Liver (tissue), 9 donors: Measurements from ENCODE around the gene NFATC1. TPM values are rescaled to one million over a fixed set of nuclear protein-coding genes. Genes with fewer than 3 reads are reported as not detected.

Experiments
- DNase-seq: peaks from one replicate; pipeline ENCODE4 v3.0.0-alpha.2; 2017; ENCODE audit warnings: low spot score
- H3K27ac ChIP-seq, 2 donors: one replicate each; pipeline ENCODE4 v1.7.0; 2013; ENCODE audit warnings: inconsistent platforms in 2 of 2, low read length in 2 of 2, control low read depth in 1 of 2, low read depth in 1 of 2, mild to moderate bottlenecking in 1 of 2
- H3K27me3 ChIP-seq, 4 donors: one replicate each; pipeline versions ENCODE4 v1.6.1 to v1.7.0; 2013; ENCODE audit warnings: low read length in 3 of 4, inconsistent platforms in 1 of 4, mild to moderate bottlenecking in 1 of 4, moderate library complexity in 1 of 4; ENCODE audit not compliant: control insufficient read depth in 4 of 4, insufficient read depth in 4 of 4
- H3K36me3 ChIP-seq, 4 donors: one replicate each; pipeline versions ENCODE4 v1.6.1 to v1.7.0; 2013; ENCODE audit warnings: low read length in 3 of 4, mild to moderate bottlenecking in 3 of 4, low read depth in 1 of 4, moderate library complexity in 1 of 4; ENCODE audit not compliant: control insufficient read depth in 4 of 4, insufficient read depth in 3 of 4
- H3K4me1 ChIP-seq, 4 donors: one replicate each; pipeline versions ENCODE4 v1.6.1 to v1.7.0; 2013; ENCODE audit warnings: low read length in 3 of 4, mild to moderate bottlenecking in 3 of 4, moderate library complexity in 1 of 4; ENCODE audit not compliant: control insufficient read depth in 4 of 4, insufficient read depth in 4 of 4
- H3K4me3 ChIP-seq, 3 donors: one replicate each; pipeline versions ENCODE4 v1.6.1 to v1.7.0; 2013; ENCODE audit warnings: low read length in 3 of 3, control low read depth in 1 of 3, low read depth in 1 of 3, mild to moderate bottlenecking in 1 of 3
- H3K9ac ChIP-seq, 2 donors: one replicate each; pipeline ENCODE4 v1.7.0; 2013; ENCODE audit warnings: low read length in 2 of 2, mild to moderate bottlenecking in 2 of 2, moderate library complexity in 2 of 2, control low read depth in 1 of 2, low read depth in 1 of 2
- H3K9me3 ChIP-seq, 4 donors: one replicate each; pipeline versions ENCODE4 v1.6.1 to v1.7.0; 2013; ENCODE audit warnings: low read length in 3 of 4; ENCODE audit not compliant: control insufficient read depth in 4 of 4
- EGR1 ChIP-seq, 2 donors: IDR thresholded peaks; 2 replicates each; pipeline ENCODE4 v1.6.1; 2016 to 2018; ENCODE audit warnings: antibody characterized with exemption in 2 of 2, low read depth in 2 of 2
- FOXA1 ChIP-seq: IDR thresholded peaks from 2 replicates; pipeline ENCODE4 v1.6.1; 2016; ENCODE audit warnings: antibody characterized with exemption
- FOXA2 ChIP-seq: IDR thresholded peaks from 2 replicates; pipeline ENCODE4 v1.6.1; 2016; ENCODE audit warnings: antibody characterized with exemption
- GABPA ChIP-seq, 2 donors: IDR thresholded peaks in 1 of 2; conservative IDR thresholded peaks in 1 of 2; 2 replicates each; pipeline ENCODE4 v1.6.1; 2016; ENCODE audit warnings: antibody characterized with exemption in 2 of 2, mild to moderate bottlenecking in 1 of 2, moderate library complexity in 1 of 2
- HNF4A ChIP-seq, 2 donors: conservative IDR thresholded peaks; 2 replicates each; pipeline ENCODE4 v1.6.1; 2016; ENCODE audit warnings: antibody characterized with exemption in 2 of 2, mild to moderate bottlenecking in 2 of 2
- HNF4G ChIP-seq: IDR thresholded peaks from 2 replicates; pipeline ENCODE4 v1.6.1; 2016; ENCODE audit warnings: antibody characterized with exemption
- JUND ChIP-seq, 2 donors: IDR thresholded peaks; 2 replicates each; pipeline ENCODE4 v1.6.1; 2016; ENCODE audit warnings: antibody characterized with exemption in 2 of 2
- NR2F2 ChIP-seq: IDR thresholded peaks from 2 replicates; pipeline ENCODE4 v1.6.1; 2016; ENCODE audit warnings: antibody characterized with exemption
- RAD21 ChIP-seq, 2 donors: IDR thresholded peaks; 2 replicates each; pipeline ENCODE4 v1.6.1; 2016; ENCODE audit warnings: antibody characterized with exemption in 2 of 2, mild to moderate bottlenecking in 2 of 2
- RXRA ChIP-seq, 2 donors: IDR thresholded peaks; 2 replicates each; pipeline ENCODE4 v1.6.1; 2017 to 2018; ENCODE audit warnings: antibody characterized with exemption in 2 of 2, mild to moderate bottlenecking in 1 of 2
- SP1 ChIP-seq: IDR thresholded peaks from 2 replicates; pipeline ENCODE4 v1.6.1; 2018; ENCODE audit warnings: antibody characterized with exemption, mild to moderate bottlenecking
- TAF1 ChIP-seq: conservative IDR thresholded peaks from 2 replicates; pipeline ENCODE4 v1.6.1; 2016; ENCODE audit warnings: antibody characterized with exemption, mild to moderate bottlenecking
- YY1 ChIP-seq: IDR thresholded peaks from 2 replicates; pipeline ENCODE4 v1.6.1; 2016; ENCODE audit warnings: antibody characterized with exemption, mild to moderate bottlenecking
- WGBS: extraction: QIAGEN DNeasy Blood & Tissue Kit; methylation state at CpG from one replicate; pipeline ENCODE4 v1.1.7; 2013; 5-methylcytosine and 5-hydroxymethylcytosine counted together
- polyA plus RNA-seq, 2 donors: library from polyadenylated mRNA; stranded (reverse) in 1 of 2; unstranded in 1 of 2; fragments of 200-250 nt in 1 of 2; fragments of >200 nt in 1 of 2; fragmentation: Nextera tagmentation in 1 of 2; extraction: Ambion mirVana in 1 of 2; gene quantifications; one replicate each; pipeline versions ENCODE4 v1.2.1 to v1.2.3, GENCODE V29; 2013 to 2015
- total RNA-seq, 2 donors: library from RNA; depleted of rRNA; stranded (reverse); fragments of >200 nt; gene quantifications; one replicate each; pipeline ENCODE4 v1.2.3, GENCODE V29; 2014
- TF ChIP-seq, protein P1 (sequence below): IDR thresholded peaks from 2 replicates; pipeline ENCODE4 v1.6.1; 2016; ENCODE audit warnings: antibody characterized with exemption
- TF ChIP-seq, protein P2 (sequence below): IDR thresholded peaks from 2 replicates; pipeline ENCODE4 v1.6.1; 2016; ENCODE audit warnings: antibody characterized with exemption
- TF ChIP-seq, protein P3 (sequence below): IDR thresholded peaks from 2 replicates; pipeline ENCODE4 v1.6.1; 2016; ENCODE audit warnings: antibody characterized with exemption
- TF ChIP-seq, protein P4 (sequence below): fragments of 150-350 bp; IDR thresholded peaks from 2 replicates; pipeline ENCODE4 v1.5.1; 2017; ENCODE audit warnings: improper control_type of control experiment, low read depth, low read length; ENCODE audit not compliant: missing input control
- TF ChIP-seq, protein P5 (sequence below): IDR thresholded peaks from 2 replicates; pipeline ENCODE4 v1.6.1; 2016; ENCODE audit warnings: antibody characterized with exemption, mild to moderate bottlenecking
- donor health status: healthy.
- donor health status: healthy.
- donor health status: healthy.
- donor health status: healthy.
- donor health status: healthy.

NFATC1 gene
- total and polyA plus RNA-seq, 4 donors, result 0.57 to 2.2 (median 1.3) TPM

DNA sequence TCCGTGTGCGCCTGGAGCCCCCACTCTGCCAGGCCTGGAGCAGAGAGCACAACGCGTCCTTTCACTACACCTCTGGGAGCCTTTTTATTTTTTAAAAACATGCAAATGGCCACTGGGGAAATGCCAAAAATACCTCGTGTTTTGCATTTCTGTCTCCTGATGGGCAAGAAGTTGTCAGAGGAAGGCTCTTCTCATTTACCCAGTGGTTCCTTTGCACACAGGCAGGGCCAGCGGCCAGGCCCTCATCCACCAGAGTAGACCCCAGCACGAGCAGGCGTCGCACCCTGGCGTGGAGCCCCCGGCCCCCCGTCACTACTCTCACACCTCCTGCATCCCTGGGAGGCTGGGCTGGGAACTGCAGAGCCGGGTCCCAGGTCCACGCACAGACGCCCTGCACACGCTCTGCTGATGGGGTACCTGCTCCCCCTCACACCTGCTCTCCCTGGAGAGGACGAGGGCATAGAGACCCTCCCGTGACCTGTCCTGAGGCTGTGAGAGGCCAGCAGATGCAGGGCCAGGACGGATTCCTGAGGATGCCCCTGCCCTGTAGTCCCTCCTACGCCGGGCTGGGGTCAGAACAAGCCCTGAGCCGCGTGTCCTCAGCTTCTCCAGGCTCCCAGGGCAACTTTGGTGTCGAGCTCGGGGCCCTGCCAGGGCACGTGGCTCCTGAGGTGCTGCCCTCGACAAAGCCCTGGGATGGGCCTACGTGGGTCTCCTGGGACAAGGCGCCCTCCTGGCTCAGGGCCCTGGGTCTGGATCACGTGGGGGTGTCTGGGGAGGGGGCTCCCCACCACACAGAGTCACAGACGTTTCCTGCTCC is 65.0 kb downstream of the NFATC1 start:
- Histone ChIP-seq H3K36me3 (peaks cover 0 to 2% (median under 1%) of the 10 kb centered on the region in 4 donors), H3K4me1 (peaks cover 0 to 1% (median 0%) of the 10 kb centered on the region in 4 donors), H3K9me3 (no peaks in the 10 kb centered on the region), H3K9ac (no peak overlapping the region), H3K4me3 (no peak overlapping the region), H3K27ac (no peak overlapping the region), H3K27me3 (no peaks in the 10 kb centered on the region)
- no peak for DNase-seq
- TF ChIP-seq, protein P1, sequence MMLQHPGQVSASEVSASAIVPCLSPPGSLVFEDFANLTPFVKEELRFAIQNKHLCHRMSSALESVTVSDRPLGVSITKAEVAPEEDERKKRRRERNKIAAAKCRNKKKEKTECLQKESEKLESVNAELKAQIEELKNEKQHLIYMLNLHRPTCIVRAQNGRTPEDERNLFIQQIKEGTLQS, result no peak
- TF ChIP-seq RXRA (IDR thresholded peaks at IDR 0.05) (no peak), GABPA (IDR thresholded peaks at IDR 0.05 in 1 of 2, conservative IDR thresholded peaks at IDR 0.05 in 1 of 2) (no peak), RAD21 (IDR thresholded peaks at IDR 0.05) (no peak), JUND (IDR thresholded peaks at IDR 0.05) (no peak), FOXA2 (no peak), EGR1 (IDR thresholded peaks at IDR 0.05; ENCODE audit: low read depth in 2 of 2) (no peak), SP1 (no peak), TAF1 (no peak), HNF4G (no peak), NR2F2 (no peak), FOXA1 (no peak), YY1 (no peak), HNF4A (conservative IDR thresholded peaks at IDR 0.05) (no peak)
- TF ChIP-seq, protein P2, sequence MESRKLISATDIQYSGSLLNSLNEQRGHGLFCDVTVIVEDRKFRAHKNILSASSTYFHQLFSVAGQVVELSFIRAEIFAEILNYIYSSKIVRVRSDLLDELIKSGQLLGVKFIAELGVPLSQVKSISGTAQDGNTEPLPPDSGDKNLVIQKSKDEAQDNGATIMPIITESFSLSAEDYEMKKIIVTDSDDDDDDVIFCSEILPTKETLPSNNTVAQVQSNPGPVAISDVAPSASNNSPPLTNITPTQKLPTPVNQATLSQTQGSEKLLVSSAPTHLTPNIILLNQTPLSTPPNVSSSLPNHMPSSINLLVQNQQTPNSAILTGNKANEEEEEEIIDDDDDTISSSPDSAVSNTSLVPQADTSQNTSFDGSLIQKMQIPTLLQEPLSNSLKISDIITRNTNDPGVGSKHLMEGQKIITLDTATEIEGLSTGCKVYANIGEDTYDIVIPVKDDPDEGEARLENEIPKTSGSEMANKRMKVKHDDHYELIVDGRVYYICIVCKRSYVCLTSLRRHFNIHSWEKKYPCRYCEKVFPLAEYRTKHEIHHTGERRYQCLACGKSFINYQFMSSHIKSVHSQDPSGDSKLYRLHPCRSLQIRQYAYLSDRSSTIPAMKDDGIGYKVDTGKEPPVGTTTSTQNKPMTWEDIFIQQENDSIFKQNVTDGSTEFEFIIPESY, result no peak
- TF ChIP-seq, protein P3, sequence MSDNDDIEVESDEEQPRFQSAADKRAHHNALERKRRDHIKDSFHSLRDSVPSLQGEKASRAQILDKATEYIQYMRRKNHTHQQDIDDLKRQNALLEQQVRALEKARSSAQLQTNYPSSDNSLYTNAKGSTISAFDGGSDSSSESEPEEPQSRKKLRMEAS, result no peak
- TF ChIP-seq, protein P4, sequence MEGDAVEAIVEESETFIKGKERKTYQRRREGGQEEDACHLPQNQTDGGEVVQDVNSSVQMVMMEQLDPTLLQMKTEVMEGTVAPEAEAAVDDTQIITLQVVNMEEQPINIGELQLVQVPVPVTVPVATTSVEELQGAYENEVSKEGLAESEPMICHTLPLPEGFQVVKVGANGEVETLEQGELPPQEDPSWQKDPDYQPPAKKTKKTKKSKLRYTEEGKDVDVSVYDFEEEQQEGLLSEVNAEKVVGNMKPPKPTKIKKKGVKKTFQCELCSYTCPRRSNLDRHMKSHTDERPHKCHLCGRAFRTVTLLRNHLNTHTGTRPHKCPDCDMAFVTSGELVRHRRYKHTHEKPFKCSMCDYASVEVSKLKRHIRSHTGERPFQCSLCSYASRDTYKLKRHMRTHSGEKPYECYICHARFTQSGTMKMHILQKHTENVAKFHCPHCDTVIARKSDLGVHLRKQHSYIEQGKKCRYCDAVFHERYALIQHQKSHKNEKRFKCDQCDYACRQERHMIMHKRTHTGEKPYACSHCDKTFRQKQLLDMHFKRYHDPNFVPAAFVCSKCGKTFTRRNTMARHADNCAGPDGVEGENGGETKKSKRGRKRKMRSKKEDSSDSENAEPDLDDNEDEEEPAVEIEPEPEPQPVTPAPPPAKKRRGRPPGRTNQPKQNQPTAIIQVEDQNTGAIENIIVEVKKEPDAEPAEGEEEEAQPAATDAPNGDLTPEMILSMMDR, result no peak
- TF ChIP-seq, protein P5, sequence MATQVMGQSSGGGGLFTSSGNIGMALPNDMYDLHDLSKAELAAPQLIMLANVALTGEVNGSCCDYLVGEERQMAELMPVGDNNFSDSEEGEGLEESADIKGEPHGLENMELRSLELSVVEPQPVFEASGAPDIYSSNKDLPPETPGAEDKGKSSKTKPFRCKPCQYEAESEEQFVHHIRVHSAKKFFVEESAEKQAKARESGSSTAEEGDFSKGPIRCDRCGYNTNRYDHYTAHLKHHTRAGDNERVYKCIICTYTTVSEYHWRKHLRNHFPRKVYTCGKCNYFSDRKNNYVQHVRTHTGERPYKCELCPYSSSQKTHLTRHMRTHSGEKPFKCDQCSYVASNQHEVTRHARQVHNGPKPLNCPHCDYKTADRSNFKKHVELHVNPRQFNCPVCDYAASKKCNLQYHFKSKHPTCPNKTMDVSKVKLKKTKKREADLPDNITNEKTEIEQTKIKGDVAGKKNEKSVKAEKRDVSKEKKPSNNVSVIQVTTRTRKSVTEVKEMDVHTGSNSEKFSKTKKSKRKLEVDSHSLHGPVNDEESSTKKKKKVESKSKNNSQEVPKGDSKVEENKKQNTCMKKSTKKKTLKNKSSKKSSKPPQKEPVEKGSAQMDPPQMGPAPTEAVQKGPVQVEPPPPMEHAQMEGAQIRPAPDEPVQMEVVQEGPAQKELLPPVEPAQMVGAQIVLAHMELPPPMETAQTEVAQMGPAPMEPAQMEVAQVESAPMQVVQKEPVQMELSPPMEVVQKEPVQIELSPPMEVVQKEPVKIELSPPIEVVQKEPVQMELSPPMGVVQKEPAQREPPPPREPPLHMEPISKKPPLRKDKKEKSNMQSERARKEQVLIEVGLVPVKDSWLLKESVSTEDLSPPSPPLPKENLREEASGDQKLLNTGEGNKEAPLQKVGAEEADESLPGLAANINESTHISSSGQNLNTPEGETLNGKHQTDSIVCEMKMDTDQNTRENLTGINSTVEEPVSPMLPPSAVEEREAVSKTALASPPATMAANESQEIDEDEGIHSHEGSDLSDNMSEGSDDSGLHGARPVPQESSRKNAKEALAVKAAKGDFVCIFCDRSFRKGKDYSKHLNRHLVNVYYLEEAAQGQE, result no peak
- 86% methylated on average over 31 of the region's 31 CpGs for WGBS
